SU-DHL-6 (cell line): ENCODE measurements around the gene WIZ.

Experiments
- H2AFZ ChIP-seq: fragments of 200-600 bp; sonication (generic); 2 replicates; pipeline ENCODE4 v1.6.1; 2014; ENCODE audit warnings: low read depth, mild to moderate bottlenecking, moderate library complexity, mixed read lengths, antibody characterized with exemption, low read length; ENCODE audit not compliant: severe bottlenecking
- H3F3A ChIP-seq: fragments of 200-600 bp; shearing (Covaris generic); 2 replicates; pipeline ENCODE4 v1.6.0; 2016; ENCODE audit warnings: antibody characterized with exemption, mild to moderate bottlenecking; ENCODE audit not compliant: insufficient read depth
- H3K27ac ChIP-seq: fragments of 200-600 bp; sonication (generic); 2 replicates; pipeline ENCODE4 v1.5.1; 2016; ENCODE audit warnings: low read depth, mild to moderate bottlenecking, low read length, moderate library complexity, mixed read lengths
- H3K27me3 ChIP-seq: fragments of 200-600 bp; sonication (generic), shearing (Covaris generic); 2 replicates; pipeline ENCODE4 v1.6.0; 2014; ENCODE audit warnings: mild to moderate bottlenecking, low read length
- H3K36me3 ChIP-seq: fragments of 200-600 bp; sonication (generic); 2 replicates; pipeline ENCODE4 v1.6.1; 2014; ENCODE audit warnings: mild to moderate bottlenecking, low read length, mixed read lengths
- H3K4me2 ChIP-seq: fragments of 300-600, 200-600 bp; shearing (Covaris generic), sonication (generic); 2 replicates; pipeline ENCODE4 v1.6.0; 2014; ENCODE audit warnings: low read length, low read depth, mild to moderate bottlenecking; ENCODE audit not compliant: poor library complexity, severe bottlenecking
- H3K4me3 ChIP-seq: fragments of 200-600 bp; sonication (generic); 2 replicates; pipeline ENCODE4 v1.5.1; 2014; ENCODE audit warnings: antibody characterized with exemption, low read length, mild to moderate bottlenecking, mixed read lengths; ENCODE audit not compliant: insufficient read depth, poor library complexity, severe bottlenecking
- H3K79me2 ChIP-seq: fragments of 200-600 bp; sonication (generic); 2 replicates; pipeline ENCODE4 v1.6.1; 2014; ENCODE audit warnings: mild to moderate bottlenecking, low read length, moderate library complexity; ENCODE audit not compliant: insufficient read depth
- H3K9ac ChIP-seq: fragments of 200-600 bp; sonication (generic); 2 replicates; pipeline ENCODE4 v1.7.0; 2014; ENCODE audit warnings: mild to moderate bottlenecking, low read length
- H3K9me2 ChIP-seq: fragments of 200-600 bp; sonication (generic); replicated peaks from 2 replicates; pipeline ENCODE4 v1.6.1; 2014; ENCODE audit warnings: low read length; ENCODE audit not compliant: insufficient read depth
- H3K9me3 ChIP-seq: fragments of 200-600 bp; sonication (generic); 2 replicates; pipeline ENCODE4 v1.6.1; 2014; ENCODE audit warnings: low read length, mixed read lengths; ENCODE audit not compliant: insufficient read depth
- H4K20me1 ChIP-seq: fragments of 200-600 bp; sonication (generic); 2 replicates; pipeline ENCODE4 v1.6.1; 2014; ENCODE audit warnings: low read depth, mild to moderate bottlenecking, antibody characterized with exemption, low read length, moderate library complexity, mixed read lengths
- CTCF ChIP-seq: fragments of 200-600 bp; sonication (generic); IDR thresholded peaks from one replicate; pipeline ENCODE4 v1.5.1; 2017; ENCODE audit warnings: antibody characterized with exemption, mild to moderate bottlenecking, low read length, moderate library complexity; ENCODE audit not compliant: insufficient read depth, poor library complexity, severe bottlenecking
- EZH2phosphoT487 ChIP-seq: fragments of 200-600 bp; sonication (generic), shearing (Covaris generic); conservative IDR thresholded peaks from 2 replicates; pipeline ENCODE4 v1.6.1; 2018; ENCODE audit warnings: mild to moderate bottlenecking, antibody characterized with exemption, low read length, moderate library complexity, mixed read lengths

The WIZ gene

GRCh38 chr19:15437355-15438123, 12.2 kb downstream of the WIZ start:
- H3K79me2 ChIP-seq: no peaks in the 10 kb centered on the region
- H3K27ac ChIP-seq: no peak overlapping the region
- no peaks in the 10 kb centered on the region for H3K9me2 ChIP-seq
- H3K4me3 ChIP-seq: no peak overlapping the region
- no peaks in the 10 kb centered on the region for H3K9me3 ChIP-seq
- H2AFZ ChIP-seq: no peak overlapping the region
- H3F3A ChIP-seq: no peaks in the 10 kb centered on the region
- H3K9ac ChIP-seq: no peak overlapping the region
- TF ChIP-seq CTCF: no peak
- no peak for TF ChIP-seq EZH2phosphoT487
- H3K36me3 ChIP-seq: no peaks in the 10 kb centered on the region
- H4K20me1 ChIP-seq: no peaks in the 10 kb centered on the region
- no peaks in the 10 kb centered on the region for H3K27me3 ChIP-seq
- H3K4me2 ChIP-seq: no peak overlapping the region

- no peak overlapping the region for H3K4me2 ChIP-seq
- H3K4me3 ChIP-seq: no peak overlapping the region
- no peak overlapping the region for H2AFZ ChIP-seq
- no peaks in the 10 kb centered on the region for H3K36me3 ChIP-seq
- H4K20me1 ChIP-seq: no peaks in the 10 kb centered on the region
- no peak for TF ChIP-seq CTCF
- TF ChIP-seq EZH2phosphoT487: no peak
- H3K79me2 ChIP-seq: peaks cover 5% of the 10 kb centered on the region
- H3K9me2 ChIP-seq: no peaks in the 10 kb centered on the region
- H3K27ac ChIP-seq: no peak overlapping the region
- H3K27me3 ChIP-seq: no peaks in the 10 kb centered on the region
- H3K9me3 ChIP-seq: no peaks in the 10 kb centered on the region
- no peak overlapping the region for H3K9ac ChIP-seq
- no peaks in the 10 kb centered on the region for H3F3A ChIP-seq
Measured at GRCh38 chr19:15436826-15437110, 13.0 kb downstream of the WIZ start.

GRCh38 chr19:15436012-15436825, 13.5 kb downstream of the WIZ start:
- TF ChIP-seq EZH2phosphoT487 (no peak), CTCF (no peak)
- Histone ChIP-seq H3F3A (no peaks in the 10 kb centered on the region), H3K27ac (no peak overlapping the region), H3K9me3 (no peaks in the 10 kb centered on the region), H3K9ac (no peak overlapping the region), H3K79me2 (peaks cover 10% of the 10 kb centered on the region), H3K36me3 (no peaks in the 10 kb centered on the region), H4K20me1 (no peaks in the 10 kb centered on the region), H3K4me3 (no peak overlapping the region), H3K4me2 (no peak overlapping the region), H2AFZ (no peak overlapping the region), H3K27me3 (no peaks in the 10 kb centered on the region), H3K9me2 (no peaks in the 10 kb centered on the region)
